Stimulated activated CD4-positive, alpha-beta T cell treated with anti-CD3 and anti-CD28 coated beads, TNF-alpha, amount 100 ng/mL, for 48 hours (primary cell): ENCODE data around the gene DCDC2C.
A peak's percentile ranks its signal among the peaks of the same experiment; 100 is the strongest.

Experiments used
- DNase-seq, 3 donors: peaks; one replicate each; pipeline ENCODE4 v3.0.0-alpha.2; 2020; ENCODE audit warnings: low read depth in 3 of 3

The DCDC2C gene

DNA sequence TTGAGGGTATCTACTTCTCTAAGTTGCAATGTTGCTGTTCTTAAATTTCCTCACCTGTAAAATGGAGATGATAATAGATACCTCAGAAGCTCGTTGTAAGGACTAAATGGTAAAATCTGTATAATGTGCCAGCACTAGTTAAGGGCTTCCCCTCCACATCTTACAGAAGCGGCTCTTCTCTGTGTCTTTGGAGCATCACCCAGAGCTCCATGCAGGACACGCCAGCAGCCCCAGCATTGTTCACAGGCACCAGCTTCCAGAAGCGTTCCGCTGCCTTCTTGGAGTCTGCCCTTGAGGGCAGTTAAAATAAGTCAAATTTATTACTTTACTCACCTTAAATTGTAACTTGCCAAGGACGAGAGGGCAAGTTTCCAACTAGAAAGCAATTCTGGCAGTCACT is 5.8 kb downstream of the DCDC2C start:
- no peak for DNase-seq

DNA sequence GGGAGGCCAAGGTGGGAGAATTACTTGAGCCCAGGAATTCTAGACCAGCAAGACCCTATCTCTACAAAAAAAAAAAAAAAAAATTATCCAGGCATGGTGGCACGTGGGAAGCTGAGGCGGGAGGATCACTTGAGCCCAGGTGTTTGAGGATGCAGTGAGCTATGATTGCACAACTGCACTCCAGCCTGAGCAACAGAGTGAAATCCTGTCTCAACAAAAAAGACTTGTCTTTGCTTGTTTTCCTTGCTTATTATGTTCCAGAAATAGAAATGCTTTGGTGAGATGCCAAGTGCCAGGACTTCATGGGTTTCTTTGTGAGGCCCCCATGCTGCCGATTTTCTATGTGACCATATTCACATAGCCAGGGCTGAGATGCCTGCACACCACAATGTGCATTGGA is 9.0 kb downstream of the DCDC2C start:
- no peak for DNase-seq

DNA sequence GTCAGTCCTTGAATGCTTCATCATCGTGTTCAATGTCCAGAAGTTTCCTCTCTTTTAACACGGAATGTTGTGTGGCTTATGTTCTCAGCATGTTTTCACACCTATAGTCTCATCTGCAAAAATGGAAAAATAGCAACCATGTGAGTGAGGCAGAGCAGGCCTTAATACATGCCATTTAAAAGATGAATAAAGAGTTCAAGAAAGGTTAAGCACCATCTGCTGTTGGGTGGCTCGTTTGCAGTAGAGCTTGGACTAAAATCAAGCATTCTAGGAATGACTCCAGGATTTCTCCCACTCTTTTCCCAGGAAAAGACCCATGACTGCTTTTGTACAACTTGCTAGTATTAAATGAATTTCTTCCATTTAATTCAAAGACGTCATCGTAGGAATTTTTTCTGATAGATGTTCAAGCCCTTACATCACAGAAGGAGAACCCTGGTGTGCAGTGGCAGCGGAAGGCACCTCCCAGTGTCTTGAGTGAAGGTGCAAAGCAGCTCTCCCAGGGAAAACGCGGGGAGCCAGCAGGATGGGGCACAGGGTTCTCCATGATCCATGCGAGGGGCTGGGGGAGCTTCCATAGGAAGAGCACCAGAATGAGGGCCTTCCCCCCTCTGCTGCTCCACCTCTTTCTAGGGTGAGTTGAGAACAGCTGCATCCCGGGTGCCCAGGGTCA is 9.6 kb downstream of the DCDC2C start:
- DNase-seq = no peak

DNA sequence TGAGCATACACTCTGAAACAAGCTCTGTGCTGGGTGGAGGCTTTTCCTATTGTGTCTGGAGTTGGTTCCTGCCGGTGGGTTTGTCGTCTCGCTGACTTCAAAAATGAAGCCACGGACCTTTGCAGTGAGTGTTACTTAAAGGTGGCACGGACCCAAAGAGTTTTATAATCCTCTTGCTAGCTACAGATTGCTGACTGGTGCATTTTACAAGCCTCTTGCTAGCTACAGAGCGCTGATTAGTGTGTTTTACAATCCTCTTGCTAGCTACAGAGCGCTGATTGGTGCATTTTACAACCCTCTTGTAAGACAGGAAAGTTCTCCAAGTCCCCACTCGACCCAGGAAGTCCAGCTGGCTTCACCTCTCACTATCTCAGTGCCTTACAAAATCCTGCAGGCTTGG is 15.3 kb downstream of the DCDC2C start:
- no peak for DNase-seq

DNA sequence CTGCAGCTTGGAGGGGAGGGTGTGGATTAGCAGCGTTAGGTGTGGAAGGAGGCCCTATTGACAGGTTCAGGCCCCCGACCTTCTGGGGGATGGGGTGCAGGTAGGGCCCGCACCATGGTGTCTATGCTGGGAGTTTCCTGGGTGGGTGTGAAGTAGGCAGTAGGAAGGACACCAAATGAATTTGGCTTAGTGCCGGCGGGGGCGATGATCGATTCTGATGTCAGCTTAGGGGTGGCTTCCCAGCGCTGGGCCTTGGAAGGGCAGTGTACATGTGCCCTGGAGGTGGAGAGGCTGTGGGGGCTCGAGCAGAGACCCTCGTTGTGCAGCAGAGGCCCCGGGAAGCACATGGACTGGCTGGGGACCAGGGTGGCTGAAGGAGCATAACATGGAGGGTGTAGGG is 21.6 kb downstream of the DCDC2C start:
- DNase-seq = no peak

DNA sequence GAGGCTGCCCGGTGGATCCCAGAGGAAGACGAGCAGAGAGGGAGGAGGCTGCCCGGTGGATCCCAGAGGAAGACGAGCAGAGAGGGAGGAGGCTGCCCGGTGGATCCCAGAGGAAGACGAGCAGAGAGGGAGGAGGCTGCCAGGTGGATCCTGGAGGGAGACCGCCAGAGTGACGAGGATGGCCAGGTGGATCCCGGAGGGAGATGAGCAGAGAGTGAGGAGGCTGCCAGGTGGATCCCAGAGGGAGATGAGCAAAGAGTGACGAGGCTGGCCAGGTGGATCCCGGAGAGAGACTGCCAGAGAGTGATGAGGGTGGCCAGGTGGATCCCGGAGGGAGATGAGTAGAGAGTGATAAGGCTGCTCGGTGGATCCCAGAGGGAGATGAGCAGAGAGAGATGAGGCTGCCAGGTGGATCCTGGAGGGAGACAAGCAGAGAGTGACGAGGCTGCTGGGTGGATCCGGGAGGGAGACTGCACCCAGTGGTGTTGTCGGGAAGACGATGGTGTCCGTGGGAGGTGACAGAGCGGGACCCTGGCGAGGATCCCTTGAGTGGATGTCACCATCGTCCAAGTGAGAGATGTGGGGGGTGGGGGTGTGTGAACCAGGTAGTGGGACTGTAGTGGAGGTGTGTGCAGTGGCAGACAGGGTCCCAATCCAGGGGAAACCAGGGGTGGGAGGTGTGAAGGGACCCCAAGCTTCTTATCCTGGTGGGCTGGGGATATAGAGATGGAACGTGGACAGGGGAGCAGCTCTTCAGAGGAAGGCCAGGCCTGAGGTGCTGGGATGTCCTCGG is 22.3 kb downstream of the DCDC2C start:
- no peak for DNase-seq

DNA sequence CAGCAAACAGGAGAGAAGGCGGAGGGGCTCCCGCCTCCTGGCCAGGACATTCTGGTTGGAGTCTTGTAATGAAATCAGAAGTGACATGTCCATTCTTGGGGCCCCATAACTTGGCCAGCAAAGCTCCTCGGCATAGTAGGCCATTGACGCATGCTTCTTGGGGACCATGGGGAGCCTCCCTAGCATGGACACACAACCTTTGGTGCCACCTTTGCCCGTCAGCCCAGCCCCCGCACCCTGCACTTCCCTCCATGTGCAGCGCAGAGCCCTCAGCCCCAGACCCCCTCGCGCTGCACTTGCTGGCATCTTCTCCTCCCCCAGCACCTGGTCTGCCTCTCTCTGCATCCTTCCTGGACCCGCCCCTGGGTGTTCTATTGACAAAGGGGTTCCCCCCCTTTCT is 23.1 kb downstream of the DCDC2C start:
- no peak for DNase-seq

DNA sequence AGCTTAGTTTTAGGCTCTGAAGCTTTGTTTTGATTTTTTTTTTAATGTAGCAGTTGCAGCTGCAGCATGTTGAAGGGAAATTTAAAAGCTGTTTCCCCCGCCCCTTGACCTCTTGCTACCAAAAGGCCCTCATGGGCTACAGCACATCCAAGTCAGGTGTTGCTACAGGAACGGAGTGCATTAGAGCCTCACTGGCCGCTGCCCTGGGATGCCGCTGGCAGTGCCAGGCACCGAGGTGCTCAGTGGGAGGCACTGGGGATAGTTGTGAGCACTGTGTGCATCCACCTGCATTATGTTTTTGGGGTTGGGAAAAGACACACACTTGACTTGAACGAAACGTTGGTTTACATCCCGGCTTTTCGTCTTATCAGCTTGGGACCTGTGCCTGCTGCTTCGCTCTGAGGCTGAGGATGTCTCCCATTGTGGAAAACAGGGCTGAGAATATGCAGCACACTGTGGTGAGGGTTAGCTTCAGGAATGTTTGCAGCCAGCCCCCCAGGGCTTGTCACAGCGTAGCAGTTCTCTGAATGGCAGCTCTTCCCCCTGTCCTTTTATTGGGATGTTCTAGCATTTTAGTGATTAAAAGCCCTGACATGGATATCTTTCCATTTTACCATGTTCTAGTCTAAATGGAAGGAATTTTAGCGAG is 24.1 kb downstream of the DCDC2C start:
- no peak for DNase-seq

DNA sequence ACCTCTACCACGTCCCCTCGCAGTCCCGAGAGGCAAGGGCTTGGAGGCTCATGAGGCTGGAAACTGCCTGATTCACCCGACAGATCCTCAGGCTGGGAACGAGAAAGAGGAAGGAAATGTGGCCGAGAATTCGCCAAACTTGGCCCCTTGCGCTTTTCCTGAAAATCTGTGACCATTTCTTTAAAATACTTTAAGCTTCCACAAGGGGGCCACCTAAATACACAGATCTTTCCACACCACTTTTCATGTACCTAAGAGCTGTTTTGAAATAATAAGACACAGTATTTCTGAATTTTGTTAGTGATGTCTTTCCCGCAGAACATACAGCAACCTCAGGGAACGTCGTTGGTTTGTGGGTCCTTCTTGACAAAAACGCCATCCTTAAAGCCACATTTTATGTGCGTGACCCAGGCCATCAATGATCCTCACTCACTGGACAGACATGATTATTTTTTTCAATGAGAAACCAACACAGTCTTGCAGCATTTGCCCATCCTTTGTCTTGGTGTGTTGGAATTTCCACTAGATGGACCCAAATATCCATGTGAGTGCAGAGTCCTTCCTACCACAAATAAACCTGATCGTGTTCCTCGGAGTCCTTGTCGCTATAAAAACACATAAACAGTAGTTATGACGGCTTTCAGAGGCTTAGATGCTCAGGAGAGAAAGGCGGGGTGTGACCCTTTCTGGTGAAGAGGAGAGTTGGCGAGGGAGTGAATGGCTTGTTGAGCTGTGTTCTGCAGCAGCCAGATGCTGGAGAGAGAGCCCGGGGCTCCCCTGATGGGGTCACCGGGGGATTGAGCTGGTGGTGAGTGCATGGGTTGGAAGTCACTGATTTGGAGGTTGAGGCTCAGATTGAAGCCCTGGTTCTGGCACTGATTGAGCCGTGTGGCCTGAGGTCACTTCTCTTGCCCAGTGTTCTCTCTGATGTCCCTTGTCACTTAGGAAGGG is 25.0 kb downstream of the DCDC2C start:
- DNase-seq = no peak

DNA sequence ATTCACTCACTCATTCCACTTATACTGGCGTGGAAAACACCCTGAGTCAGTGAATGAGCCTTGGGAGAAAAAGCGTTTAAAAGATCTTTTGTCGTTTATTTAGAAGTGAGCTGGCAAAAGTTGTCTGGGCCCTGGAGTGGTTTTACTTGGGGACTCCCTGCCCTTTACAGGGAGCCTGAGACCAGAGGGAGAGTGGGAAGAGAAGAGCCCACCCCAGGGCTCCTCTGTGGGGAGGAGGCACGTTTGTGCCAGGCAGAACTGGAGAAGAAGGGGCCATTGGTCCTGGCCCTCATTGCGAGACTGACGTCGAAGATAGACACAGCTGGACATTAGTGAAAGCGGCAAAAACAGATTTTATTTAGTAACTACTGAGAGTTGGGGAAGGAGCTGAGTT is 25.7 kb downstream of the DCDC2C start:
- DNase-seq = no peak

DNA sequence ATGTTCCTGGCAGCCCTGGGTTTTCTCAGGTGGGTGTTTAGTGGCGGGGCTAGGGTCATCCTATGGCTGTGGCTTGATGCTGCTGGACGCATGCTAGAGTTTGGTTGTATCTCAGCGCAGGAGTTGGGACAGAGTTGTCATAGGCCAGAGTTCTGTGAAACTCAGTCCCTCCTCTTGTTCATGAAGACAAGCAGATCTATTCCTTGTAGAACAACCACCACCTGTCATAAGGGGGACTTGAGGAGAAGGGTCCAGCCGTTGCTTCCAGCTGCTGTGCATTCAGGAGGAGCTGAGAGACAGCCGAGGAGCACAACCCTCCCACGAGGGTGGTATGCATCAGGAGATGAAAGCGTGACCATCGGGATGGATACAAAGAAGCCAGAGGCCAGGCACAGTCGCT is 26.4 kb downstream of the DCDC2C start:
- DNase-seq = no peak

DNA sequence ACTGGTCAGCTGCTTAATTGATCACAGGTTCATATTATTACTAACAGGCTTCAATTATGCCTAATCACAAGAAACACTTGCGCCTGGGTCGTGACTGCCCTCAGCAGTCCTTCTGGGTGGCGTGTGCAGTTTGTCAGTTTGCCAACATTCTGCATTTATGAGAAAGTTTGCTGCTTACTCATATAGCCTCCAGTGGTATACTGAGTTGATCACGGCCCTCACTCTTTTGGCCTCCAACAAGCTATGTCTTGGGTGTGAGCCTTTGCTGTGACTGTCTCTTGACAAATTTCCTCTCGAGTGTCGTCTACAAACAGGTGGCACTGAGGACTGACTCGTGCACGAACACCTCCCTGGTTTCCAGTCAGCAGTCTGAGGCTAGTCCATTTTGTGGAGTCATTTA is 27.3 kb downstream of the DCDC2C start:
- DNase-seq = no peak

DNA sequence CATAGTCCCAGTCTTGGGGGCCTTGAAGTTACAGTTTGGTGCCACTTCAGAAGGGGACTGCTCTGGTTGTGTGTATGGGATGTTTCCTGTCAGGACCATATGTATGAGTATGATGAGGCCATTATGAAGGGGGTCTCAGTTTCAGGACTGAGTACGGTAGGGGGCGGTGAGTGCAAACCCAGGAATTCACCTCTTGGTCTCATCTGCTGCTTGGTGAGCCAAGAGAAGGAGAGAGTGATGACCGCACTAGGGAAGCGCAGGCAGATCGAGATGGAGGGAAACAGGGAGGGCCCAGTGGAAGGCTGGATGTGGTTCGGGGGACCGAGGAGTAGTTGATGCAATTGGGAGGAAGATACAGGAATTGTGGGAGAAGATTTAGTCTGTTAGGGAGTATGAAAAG is 28.5 kb downstream of the DCDC2C start:
- DNase-seq = no peak

DNA sequence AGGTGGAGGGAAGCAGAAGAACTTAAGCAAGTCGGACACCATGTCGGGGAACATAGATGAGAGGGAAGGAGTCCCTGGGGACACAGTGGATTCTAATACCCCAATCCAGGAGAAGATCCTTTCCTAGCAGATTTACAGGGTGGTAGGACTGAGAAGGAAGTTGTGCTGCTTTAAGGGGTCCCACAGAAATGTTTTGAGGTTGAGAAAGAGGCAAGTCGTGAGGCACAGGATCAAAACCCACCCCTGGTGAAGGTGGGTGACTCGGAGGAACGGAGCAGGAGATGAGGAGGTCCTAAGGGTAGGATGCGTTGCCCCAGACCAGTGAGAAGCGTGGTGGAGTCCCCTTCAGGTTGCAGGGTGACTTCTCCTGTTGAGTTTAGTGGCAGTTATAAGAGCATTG is 32.7 kb downstream of the DCDC2C start:
- no peak for DNase-seq

DNA sequence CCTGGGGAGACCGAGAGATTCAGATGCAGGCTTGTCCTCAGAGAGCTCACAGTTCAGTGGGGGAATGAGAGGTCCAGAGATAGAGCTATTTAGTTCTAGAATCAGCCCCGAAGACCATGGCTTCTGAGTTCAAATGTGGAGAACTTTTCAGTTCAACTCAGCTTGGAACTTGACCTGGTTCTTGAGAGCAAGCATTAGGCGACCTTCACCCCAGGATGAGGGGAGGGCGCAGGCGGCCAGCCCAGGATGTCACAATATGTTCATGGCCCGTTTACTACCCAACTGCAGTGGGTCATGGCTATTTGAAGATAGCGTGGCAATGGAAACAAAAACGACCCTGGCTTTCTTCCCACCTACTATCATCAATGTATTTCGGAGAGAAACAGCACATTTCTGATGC is 33.8 kb downstream of the DCDC2C start:
- no peak for DNase-seq

DNA sequence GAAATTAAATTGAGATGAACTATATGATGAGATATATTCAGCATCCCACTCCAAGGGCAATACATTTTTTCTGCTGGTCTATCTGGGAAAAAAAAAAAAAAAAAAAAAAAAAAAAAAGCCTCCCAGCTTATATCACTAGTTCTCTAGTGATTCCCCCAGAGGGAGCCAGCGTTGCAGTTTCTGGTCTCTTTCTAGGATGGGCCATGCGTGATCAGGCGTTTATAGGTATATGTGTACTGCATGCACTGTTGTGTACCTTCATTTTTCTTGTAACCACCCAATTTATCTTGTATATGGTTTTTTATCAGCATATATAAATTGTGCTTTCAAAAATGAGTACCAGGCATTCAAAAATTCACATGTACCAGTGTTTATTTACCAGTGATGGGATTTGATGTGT is 35.1 kb downstream of the DCDC2C start:
- peak in 1 of 3 donors; percentile 2 for DNase-seq

DNA sequence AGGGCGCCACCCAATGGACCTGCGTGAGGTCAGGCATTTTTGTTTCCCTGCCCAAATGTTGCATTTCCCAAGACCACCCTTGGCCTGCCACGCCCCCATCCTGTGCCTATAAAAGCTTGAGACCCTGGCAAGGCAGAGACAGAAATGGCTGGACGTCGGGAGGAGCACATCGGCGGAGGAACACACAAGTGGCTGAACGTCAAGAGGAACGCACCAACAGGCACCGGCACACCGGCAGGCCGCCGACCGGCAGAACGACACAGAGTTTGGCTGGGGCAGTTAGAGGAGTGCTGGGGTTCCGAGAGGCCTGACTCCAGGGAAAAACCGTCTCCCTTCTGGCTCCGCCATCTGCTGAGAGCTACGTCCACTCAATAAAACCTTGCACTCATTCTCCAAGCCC is 35.9 kb downstream of the DCDC2C start:
- no peak for DNase-seq

DNA sequence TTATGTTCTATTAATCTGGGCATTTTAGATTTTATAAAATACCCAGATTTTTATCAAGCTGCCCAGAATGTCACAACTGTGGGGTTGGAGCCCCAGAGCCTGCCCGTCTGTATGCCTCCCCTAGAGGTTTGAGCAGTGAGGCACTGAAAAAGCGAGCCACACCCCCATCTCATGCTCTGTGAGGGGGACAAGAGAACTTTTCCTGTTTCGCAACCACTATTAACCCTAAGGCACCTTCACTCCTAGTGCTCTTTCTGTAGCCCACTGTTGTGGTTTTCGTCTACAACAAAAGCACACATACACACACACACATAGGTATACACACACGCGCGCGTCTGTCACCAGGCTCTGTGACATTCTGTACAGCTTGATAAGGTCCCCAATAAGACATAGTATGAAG is 38.0 kb downstream of the DCDC2C start:
- DNase-seq = no peak

DNA sequence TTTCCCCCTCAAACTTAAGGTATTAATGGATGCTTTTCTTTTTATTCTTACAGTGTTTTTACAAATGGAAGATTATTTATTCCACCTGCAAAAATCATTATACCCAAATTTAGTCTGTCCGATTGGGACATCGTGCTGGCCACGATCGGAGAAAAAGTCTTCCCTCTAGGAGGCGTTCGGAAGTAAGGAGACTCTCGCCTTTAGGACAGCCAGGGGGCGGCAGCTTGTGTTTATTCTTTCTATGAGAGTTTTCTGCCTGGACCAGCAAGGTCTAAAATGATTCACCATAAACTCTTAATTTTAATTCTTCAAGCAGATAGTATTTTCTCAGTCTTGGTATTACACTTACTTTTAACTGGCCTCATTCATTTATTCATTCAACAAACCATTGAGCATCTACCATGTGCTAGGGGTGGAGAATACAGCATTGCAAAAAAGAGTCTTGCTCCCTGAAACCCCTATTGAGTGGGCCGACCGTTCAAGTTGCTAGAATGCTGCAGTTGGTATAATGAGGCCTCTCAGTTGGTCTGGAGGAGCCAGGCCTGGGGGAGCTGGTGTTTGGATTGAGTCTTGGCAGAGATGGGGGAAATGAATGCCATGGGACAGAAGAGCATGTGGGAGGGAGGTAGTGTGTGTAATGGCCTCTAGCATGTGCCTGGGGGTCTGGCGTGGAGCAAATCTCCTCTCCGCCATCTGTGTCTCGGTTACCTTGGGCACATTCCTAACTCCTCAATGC is 38.7 kb downstream of the DCDC2C start:
- DNase-seq = no peak

DNA sequence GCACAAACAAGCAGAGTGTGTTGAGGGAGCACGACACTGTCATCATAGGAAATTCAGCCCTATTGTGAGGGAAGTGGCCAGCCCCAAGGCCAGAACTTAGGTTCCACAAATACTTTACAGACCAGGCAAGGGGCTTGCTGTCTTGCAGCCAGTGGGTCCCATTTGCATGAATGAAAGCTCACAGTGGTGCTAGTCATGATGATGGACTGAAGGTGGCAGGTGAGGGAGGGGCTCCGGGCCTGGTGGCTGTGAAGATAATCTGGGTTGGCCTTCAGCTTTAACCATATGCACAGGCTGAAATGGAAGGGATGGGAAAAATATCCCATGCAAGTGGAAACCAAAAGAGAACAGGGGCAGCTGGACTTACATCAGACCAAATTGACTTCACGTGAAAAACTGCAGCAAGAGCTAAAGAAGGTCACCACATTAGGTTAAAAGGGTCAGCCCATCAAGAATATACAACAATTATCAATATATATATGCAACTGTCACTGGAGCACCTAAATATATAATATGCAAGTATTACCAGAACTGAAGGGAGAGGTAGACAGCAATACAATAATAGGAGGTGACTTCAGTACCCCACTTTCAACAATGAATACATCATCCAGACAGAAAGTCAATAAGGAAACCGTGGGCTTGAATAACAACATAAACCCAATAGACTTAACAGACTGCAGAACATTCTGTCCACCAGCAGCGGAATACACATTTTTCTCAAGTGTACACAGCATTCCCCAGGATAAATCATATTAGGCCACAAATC is 39.6 kb downstream of the DCDC2C start:
- DNase-seq = no peak
